H9 (cell line): ENCODE data around the gene TOB2. TPM values are rescaled to one million over a fixed set of nuclear protein-coding genes. Genes with fewer than 3 reads are reported as not detected.

ENCODE experiments used
- DNase-seq: peaks from one replicate; pipeline ENCODE4 v3.0.0-alpha.2; 2017
- H2AFZ ChIP-seq: one replicate; pipeline ENCODE4 v1.6.1; 2013; ENCODE audit warnings: mild to moderate bottlenecking, low read length, control low read depth, moderate library complexity
- H2AK5ac ChIP-seq: 2 replicates; pipeline ENCODE4 v1.6.1; 2013; ENCODE audit warnings: low read length, control low read depth, mixed read lengths; ENCODE audit not compliant: insufficient read length
- H2BK120ac ChIP-seq: one replicate; pipeline ENCODE4 v1.6.1; 2013; ENCODE audit warnings: low read depth, mild to moderate bottlenecking, low read length, control low read depth, inconsistent platforms; ENCODE audit not compliant: poor library complexity, severe bottlenecking
- H2BK12ac ChIP-seq: 2 replicates; pipeline ENCODE4 v1.6.1; 2013; ENCODE audit warnings: low read length, control low read depth, mixed read lengths, low read depth; ENCODE audit not compliant: insufficient read length
- H2BK15ac ChIP-seq: 2 replicates; pipeline ENCODE4 v1.6.1; 2013; ENCODE audit warnings: low read depth, low read length, control low read depth
- H2BK20ac ChIP-seq: one replicate; pipeline ENCODE4 v1.6.1; 2013; ENCODE audit warnings: low read depth, mild to moderate bottlenecking, low read length, control low read depth, inconsistent platforms; ENCODE audit not compliant: poor library complexity, severe bottlenecking
- H2BK5ac ChIP-seq: 2 replicates; pipeline ENCODE4 v1.6.1; 2013; ENCODE audit warnings: low read length, control low read depth, mixed read lengths; ENCODE audit not compliant: insufficient read length
- H3K14ac ChIP-seq: 2 replicates; pipeline ENCODE4 v1.6.1; 2013; ENCODE audit warnings: low read length, control low read depth; ENCODE audit not compliant: insufficient read depth
- H3K18ac ChIP-seq: 2 replicates; pipeline ENCODE4 v1.6.1; 2013; ENCODE audit warnings: low read depth, mild to moderate bottlenecking, mixed read lengths, low read length, control low read depth; ENCODE audit not compliant: insufficient read length
- H3K23ac ChIP-seq: 2 replicates; pipeline ENCODE4 v1.6.1; 2013; ENCODE audit warnings: low read length, control low read depth, mixed read lengths, low read depth; ENCODE audit not compliant: insufficient read length
- H3K23me2 ChIP-seq: 2 replicates; pipeline ENCODE4 v1.6.1; 2013; ENCODE audit warnings: low read depth, mild to moderate bottlenecking, mixed read lengths, low read length, control low read depth; ENCODE audit not compliant: insufficient read length, poor library complexity, severe bottlenecking
- H3K27ac ChIP-seq: 2 replicates; pipeline ENCODE4 v1.5.1; 2013; ENCODE audit warnings: low read length, control low read depth, mixed read lengths, low read depth; ENCODE audit not compliant: insufficient read length
- H3K27me3 ChIP-seq: 2 replicates; pipeline ENCODE4 v1.6.1; 2013; ENCODE audit warnings: low read length, control low read depth, inconsistent platforms; ENCODE audit not compliant: insufficient read depth
- H3K4ac ChIP-seq: 2 replicates; pipeline ENCODE4 v1.6.1; 2013; ENCODE audit warnings: low read depth, mild to moderate bottlenecking, control low read depth, inconsistent platforms, low read length, moderate library complexity
- H3K4me1 ChIP-seq: 2 replicates; pipeline ENCODE4 v1.6.1; 2013; ENCODE audit warnings: low read length, control low read depth, inconsistent platforms; ENCODE audit not compliant: insufficient read depth
- H3K4me2 ChIP-seq: 2 replicates; pipeline ENCODE4 v1.6.1; 2013; ENCODE audit warnings: low read length, control low read depth, mixed read lengths; ENCODE audit not compliant: insufficient read length, insufficient read depth
- H3K56ac ChIP-seq: 2 replicates; pipeline ENCODE4 v1.6.1; 2013; ENCODE audit warnings: low read depth, mild to moderate bottlenecking, mixed read lengths, low read length, control low read depth; ENCODE audit not compliant: insufficient read length
- H3K79me1 ChIP-seq: 2 replicates; pipeline ENCODE4 v1.6.1; 2013; ENCODE audit warnings: low read depth, mild to moderate bottlenecking, moderate library complexity, low read length, control low read depth, inconsistent platforms; ENCODE audit not compliant: insufficient read depth, poor library complexity, severe bottlenecking
- H3K79me2 ChIP-seq: 2 replicates; pipeline ENCODE4 v1.6.1; 2013; ENCODE audit warnings: low read length, control low read depth, inconsistent platforms; ENCODE audit not compliant: insufficient read depth
- H3K9ac ChIP-seq: 2 replicates; pipeline ENCODE4 v1.6.1; 2013; ENCODE audit warnings: low read length, control low read depth, mixed read lengths; ENCODE audit not compliant: insufficient read length; ENCODE audit errors: extremely low read depth
- H3K9me3 ChIP-seq: one replicate; pipeline ENCODE4 v1.6.1; 2013; ENCODE audit warnings: low read depth, low read length, inconsistent platforms; ENCODE audit not compliant: control insufficient read depth
- H3T11ph ChIP-seq: one replicate; pipeline ENCODE4 v1.6.1; 2013; ENCODE audit warnings: mild to moderate bottlenecking, low read length, control low read depth, inconsistent platforms
- H4K20me1 ChIP-seq: one replicate; pipeline ENCODE4 v1.6.1; 2013; ENCODE audit not compliant: control insufficient read depth, insufficient read length, insufficient read depth
- H4K5ac ChIP-seq: 2 replicates; pipeline ENCODE4 v1.6.1; 2013; ENCODE audit warnings: low read depth, mild to moderate bottlenecking, mixed read lengths, low read length, control low read depth; ENCODE audit not compliant: insufficient read length
- H4K8ac ChIP-seq: replicated peaks from 2 replicates; pipeline ENCODE4 v1.6.1; 2013; ENCODE audit warnings: low read length, control low read depth, mixed read lengths, low read depth; ENCODE audit not compliant: insufficient read length
- H4K91ac ChIP-seq: 2 replicates; pipeline ENCODE4 v1.6.1; 2013; ENCODE audit warnings: low read depth, mild to moderate bottlenecking, moderate library complexity, mixed read lengths, low read length, control low read depth; ENCODE audit not compliant: insufficient read length
- H3K27ac Mint-ChIP-seq, 3 experiments: 2 replicates in 2 of 3; 3 replicates in 1 of 3; pipeline ENCODE4 v1.8.0; 2020 to 2021; ENCODE audit warnings: mixed read lengths in 3 of 3, mild to moderate bottlenecking in 1 of 3, moderate library complexity in 1 of 3
- H3K27me3 Mint-ChIP-seq: 2 replicates; pipeline ENCODE4 v1.8.0; 2021; ENCODE audit warnings: low read depth, mild to moderate bottlenecking, moderate library complexity, mixed read lengths
- H3K36me3 Mint-ChIP-seq, 3 experiments: 2 replicates in 2 of 3; 3 replicates in 1 of 3; pipeline ENCODE4 v1.8.0; 2020 to 2021; ENCODE audit warnings: low read depth in 3 of 3, mixed read lengths in 3 of 3; ENCODE audit not compliant: insufficient read depth in 1 of 3
- H3K4me1 Mint-ChIP-seq, 2 experiments: 2 replicates each; pipeline ENCODE4 v1.8.0; 2020; ENCODE audit warnings: mixed read lengths in 2 of 2
- H3K4me3 Mint-ChIP-seq, 2 experiments: 2 replicates in 1 of 2; 3 replicates in 1 of 2; pipeline ENCODE4 v1.8.0; 2020 to 2021; ENCODE audit warnings: mild to moderate bottlenecking in 2 of 2, mixed read lengths in 2 of 2, moderate library complexity in 1 of 2
- H3K9me3 Mint-ChIP-seq, 2 experiments: 2 replicates in 1 of 2; 3 replicates in 1 of 2; pipeline ENCODE4 v1.8.0; 2020; ENCODE audit warnings: mild to moderate bottlenecking in 2 of 2, mixed read lengths in 2 of 2, moderate library complexity in 1 of 2
- WGBS: extraction: QIAGEN DNeasy Blood & Tissue Kit; methylation state at CpG from one replicate; pipeline ENCODE4 v1.1.7; 2013; ENCODE audit warnings: missing lambda C conversion rate, low lambda C conversion rate, mixed read lengths; ENCODE audit not compliant: insufficient read length; ENCODE audit errors: extremely low coverage; 5-methylcytosine and 5-hydroxymethylcytosine counted together
- total RNA-seq: library from RNA; stranded (reverse); gene quantifications from 2 replicates; pipeline ENCODE4 v1.2.1, GENCODE V29; 2021
- TF ChIP-seq, protein P1 (sequence below): fragments of 200-600 bp; sonication (generic); conservative IDR thresholded peaks from 3 replicates; pipeline ENCODE4 v1.8.0; 2021; ENCODE audit warnings: antibody characterized with exemption, mild to moderate bottlenecking

Gene TOB2
- total RNA-seq, 1 experiment from 2014 or later = 75.8 TPM

DNA sequence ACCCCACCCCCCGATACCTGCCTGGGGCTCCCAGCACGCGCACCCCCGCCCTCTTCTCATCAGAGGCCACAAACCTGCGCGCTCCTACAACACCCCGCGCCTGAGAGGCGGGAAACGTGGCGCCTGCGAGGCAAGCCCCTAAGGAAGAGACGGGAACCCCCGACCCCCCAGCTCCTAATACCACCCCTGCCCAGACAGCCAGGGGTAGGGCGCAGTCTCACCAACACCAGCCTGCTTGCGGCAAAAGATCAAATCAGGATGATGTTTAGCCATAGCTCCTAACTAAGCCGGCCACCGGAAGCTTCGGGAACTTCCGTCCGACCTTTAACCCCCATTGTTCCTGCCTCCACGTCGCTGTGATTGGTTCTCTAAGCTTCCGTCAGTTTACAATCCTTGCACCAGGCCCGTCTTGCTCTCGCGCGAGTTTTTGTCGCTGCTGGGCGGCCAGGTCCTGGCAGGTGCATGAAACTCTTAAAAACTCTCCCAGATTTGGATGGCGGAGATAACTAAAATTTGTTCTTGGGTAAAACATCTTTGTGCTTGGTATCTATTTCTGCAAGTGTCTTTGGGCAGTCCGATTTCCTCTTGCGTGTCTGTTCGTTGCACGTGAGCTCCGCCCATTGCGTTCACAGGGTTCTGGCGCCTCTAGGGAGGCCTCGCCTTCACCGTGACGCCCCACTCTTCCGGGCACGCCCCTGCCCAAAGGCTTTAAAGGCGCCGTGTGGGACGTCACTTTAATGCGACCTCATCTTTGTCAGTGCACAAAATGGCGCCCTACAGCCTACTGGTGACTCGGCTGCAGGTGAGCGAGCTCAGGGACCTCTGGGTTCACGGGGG, 22.0 kb upstream of the TOB2 start, which contains the start of the genes ACO2 and PHF5A:
Gene ACO2, plus strand, starts transcription at position 737 of the 837 bp plus-strand sequence. Its CDS starts 30 bp downstream, at position 767.
Gene PHF5A, minus strand, starts transcription at position 312 of the 837 bp plus-strand sequence. Its CDS starts 39 bp downstream, at position 273.
- no peak within 1 kb of the TSS for H3K23ac ChIP-seq
- TF ChIP-seq, protein P1, sequence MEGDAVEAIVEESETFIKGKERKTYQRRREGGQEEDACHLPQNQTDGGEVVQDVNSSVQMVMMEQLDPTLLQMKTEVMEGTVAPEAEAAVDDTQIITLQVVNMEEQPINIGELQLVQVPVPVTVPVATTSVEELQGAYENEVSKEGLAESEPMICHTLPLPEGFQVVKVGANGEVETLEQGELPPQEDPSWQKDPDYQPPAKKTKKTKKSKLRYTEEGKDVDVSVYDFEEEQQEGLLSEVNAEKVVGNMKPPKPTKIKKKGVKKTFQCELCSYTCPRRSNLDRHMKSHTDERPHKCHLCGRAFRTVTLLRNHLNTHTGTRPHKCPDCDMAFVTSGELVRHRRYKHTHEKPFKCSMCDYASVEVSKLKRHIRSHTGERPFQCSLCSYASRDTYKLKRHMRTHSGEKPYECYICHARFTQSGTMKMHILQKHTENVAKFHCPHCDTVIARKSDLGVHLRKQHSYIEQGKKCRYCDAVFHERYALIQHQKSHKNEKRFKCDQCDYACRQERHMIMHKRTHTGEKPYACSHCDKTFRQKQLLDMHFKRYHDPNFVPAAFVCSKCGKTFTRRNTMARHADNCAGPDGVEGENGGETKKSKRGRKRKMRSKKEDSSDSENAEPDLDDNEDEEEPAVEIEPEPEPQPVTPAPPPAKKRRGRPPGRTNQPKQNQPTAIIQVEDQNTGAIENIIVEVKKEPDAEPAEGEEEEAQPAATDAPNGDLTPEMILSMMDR = no peak
- H2BK20ac ChIP-seq = no peak within 1 kb of the TSS
- H3K27ac ChIP-seq = no peak within 1 kb of the TSS
- no peaks in the 10 kb centered on the region for H3K27me3 ChIP-seq
- H3K9me3 ChIP-seq = no peaks in the 10 kb centered on the region
- no peak within 1 kb of the TSS for H2AK5ac ChIP-seq
- H4K5ac ChIP-seq = peak within 1 kb of the TSS; percentile 27
- peaks cover 2% of the 10 kb centered on the region for H3K4me1 ChIP-seq
- no peak within 1 kb of the TSS; the same call in 1 of the 2 replicates for H3K4ac ChIP-seq
- H2BK5ac ChIP-seq = peak within 1 kb of the TSS; percentile 51
- no peak within 1 kb of the TSS for H2BK15ac ChIP-seq
- peak; percentile 96 for DNase-seq
- no peak within 1 kb of the TSS for H4K91ac ChIP-seq
- Mint-ChIP-seq H3K4me1 (peaks cover 16 to 26% of the 10 kb centered on the region in 2 experiments), H3K27me3 (no peaks in the 10 kb centered on the region), H3K9me3 (0 out of 5 replicates have a peak, but pooled peaks cover 0 to 3% of the 10 kb centered on the region in 2 experiments), H3K4me3 (peak within 1 kb of the TSS; percentile 95 to 96), H3K27ac (peak within 1 kb of the TSS; percentile 100), H3K36me3 (peaks cover 33 to 47% (median 44%) of the 10 kb centered on the region in 3 experiments)
- H3K4me2 ChIP-seq = peak within 1 kb of the TSS; percentile 82
- H3K23me2 ChIP-seq = peaks cover 3% of the 10 kb centered on the region
- peak within 1 kb of the TSS; percentile 93 for H3K9ac ChIP-seq
- no peak within 1 kb of the TSS for H2BK120ac ChIP-seq
- H3K18ac ChIP-seq = peak within 1 kb of the TSS; percentile 95
- no peak within 1 kb of the TSS for H3T11ph ChIP-seq
- no peaks in the 10 kb centered on the region for H4K20me1 ChIP-seq
- H2AFZ ChIP-seq = peak within 1 kb of the TSS; percentile 77
- peaks cover 6% of the 10 kb centered on the region for H3K79me1 ChIP-seq
- peaks cover 25% of the 10 kb centered on the region for H3K79me2 ChIP-seq
- no CpG with 5 or more reads among the region's 51 CpGs for WGBS
- H3K14ac ChIP-seq = peak within 1 kb of the TSS; percentile 93
- H3K56ac ChIP-seq = peak within 1 kb of the TSS; percentile 45
- H2BK12ac ChIP-seq = no peak within 1 kb of the TSS
- no peak within 1 kb of the TSS for H4K8ac ChIP-seq
